ENCODE measurements around the gene DLEU7. TPM values are rescaled to one million over a fixed set of nuclear protein-coding genes. Genes with fewer than 3 reads are reported as not detected.

The DLEU7 gene
- total RNA-seq, 1 donor from 2014 or later = 0.57 TPM

GRCh38 chr13:50864492-50864891 is 21.0 kb upstream of the DLEU7 start:
- Histone ChIP-seq H3K4me2 (ENCODE audit: low read length) (no peak overlapping the region), H3K27me3 (ENCODE audit: insufficient read depth, low read length) (no peaks in the 10 kb centered on the region), H3K79me2 (ENCODE audit: insufficient read depth, low read length) (no peaks in the 10 kb centered on the region), H4K20me1 (ENCODE audit: insufficient read depth, low read length) (no peaks in the 10 kb centered on the region), H3K36me3 (ENCODE audit: insufficient read depth, low read length) (no peaks in the 10 kb centered on the region), H3K9me3 (ENCODE audit: insufficient read depth, low read depth, low read length) (no peaks in the 10 kb centered on the region), H2AFZ (ENCODE audit: low read depth, low read length) (no peak overlapping the region), H3K27ac (ENCODE audit: low read depth, low read length) (no peak overlapping the region), H3K4me1 (ENCODE audit: insufficient read depth, low read length) (no peaks in the 10 kb centered on the region), H3K4me3 (ENCODE audit: insufficient read depth, low read depth, low read length) (no peak overlapping the region), H3K9ac (ENCODE audit: low read length) (no peak overlapping the region)
- Mint-ChIP-seq H3K27ac (ENCODE audit: unreplicated experiment) (no peak overlapping the region), H3K27me3 (ENCODE audit: low read depth, unreplicated experiment) (no peaks in the 10 kb centered on the region), H3K4me3 (ENCODE audit: unreplicated experiment) (no peak overlapping the region), H3K36me3 (ENCODE audit: low read depth, unreplicated experiment) (no peaks in the 10 kb centered on the region), H3K4me1 (ENCODE audit: low read depth, unreplicated experiment) (peaks cover 5% of the 10 kb centered on the region), H3K9me3 (ENCODE audit: unreplicated experiment) (peaks cover 6% of the 10 kb centered on the region)
- no peak for FAIRE-seq
- TF ChIP-seq CTCF (IDR thresholded peaks at IDR 0.05; ENCODE audit: insufficient read depth, low read depth, low read length) (no peak), EZH2 (IDR thresholded peaks at IDR 0.05; ENCODE audit: insufficient read depth, low read length) (no peak)
- DNase-seq (ENCODE audit: low read depth) = no peak

GRCh38 chr13:50855681-50856080 is 12.2 kb upstream of the DLEU7 start:
- no peak overlapping the region for H3K4me2 ChIP-seq (ENCODE audit: low read length)
- H3K9me3 ChIP-seq (ENCODE audit: insufficient read depth, low read depth, low read length) = no peaks in the 10 kb centered on the region
- FAIRE-seq = no peak
- no peaks in the 10 kb centered on the region for H3K4me1 ChIP-seq (ENCODE audit: insufficient read depth, low read length)
- no peaks in the 10 kb centered on the region for H3K4me1 Mint-ChIP-seq (ENCODE audit: low read depth, unreplicated experiment)
- no peak for DNase-seq (ENCODE audit: low read depth)
- no peak overlapping the region for H3K4me3 ChIP-seq (ENCODE audit: insufficient read depth, low read depth, low read length)
- no peak overlapping the region for H3K4me3 Mint-ChIP-seq (ENCODE audit: unreplicated experiment)
- peaks cover 2% of the 10 kb centered on the region for H3K27me3 ChIP-seq (ENCODE audit: insufficient read depth, low read length)
- no peaks in the 10 kb centered on the region for H4K20me1 ChIP-seq (ENCODE audit: insufficient read depth, low read length)
- no peaks in the 10 kb centered on the region for H3K36me3 ChIP-seq (ENCODE audit: insufficient read depth, low read length)
- H3K27ac ChIP-seq (ENCODE audit: low read depth, low read length) = no peak overlapping the region
- H3K9ac ChIP-seq (ENCODE audit: low read length) = no peak overlapping the region
- no peaks in the 10 kb centered on the region for H3K27me3 Mint-ChIP-seq (ENCODE audit: low read depth, unreplicated experiment)
- no peak overlapping the region for H3K27ac Mint-ChIP-seq (ENCODE audit: unreplicated experiment)
- peaks cover 2% of the 10 kb centered on the region for H3K36me3 Mint-ChIP-seq (ENCODE audit: low read depth, unreplicated experiment)
- no peak overlapping the region for H2AFZ ChIP-seq (ENCODE audit: low read depth, low read length)
- peaks cover 32% of the 10 kb centered on the region for H3K9me3 Mint-ChIP-seq (ENCODE audit: unreplicated experiment)
- no peaks in the 10 kb centered on the region for H3K79me2 ChIP-seq (ENCODE audit: insufficient read depth, low read length)
- TF ChIP-seq CTCF (IDR thresholded peaks at IDR 0.05; ENCODE audit: insufficient read depth, low read depth, low read length) = no peak
- TF ChIP-seq EZH2 (IDR thresholded peaks at IDR 0.05; ENCODE audit: insufficient read depth, low read length) = no peak

- Histone ChIP-seq H3K27ac (ENCODE audit: low read depth, low read length) (no peak overlapping the region), H2AFZ (ENCODE audit: low read depth, low read length) (no peak overlapping the region), H3K4me3 (ENCODE audit: insufficient read depth, low read depth, low read length) (no peak overlapping the region), H3K4me2 (ENCODE audit: low read length) (no peak overlapping the region), H3K27me3 (ENCODE audit: insufficient read depth, low read length) (no peaks in the 10 kb centered on the region), H3K9ac (ENCODE audit: low read length) (no peak overlapping the region), H3K4me1 (ENCODE audit: insufficient read depth, low read length) (no peaks in the 10 kb centered on the region), H3K36me3 (ENCODE audit: insufficient read depth, low read length) (no peaks in the 10 kb centered on the region), H4K20me1 (ENCODE audit: insufficient read depth, low read length) (no peaks in the 10 kb centered on the region), H3K79me2 (ENCODE audit: insufficient read depth, low read length) (no peaks in the 10 kb centered on the region), H3K9me3 (ENCODE audit: insufficient read depth, low read depth, low read length) (no peaks in the 10 kb centered on the region)
- no peak for DNase-seq (ENCODE audit: low read depth)
- TF ChIP-seq CTCF (IDR thresholded peaks at IDR 0.05; ENCODE audit: insufficient read depth, low read depth, low read length) = no peak
- no peak for TF ChIP-seq EZH2 (IDR thresholded peaks at IDR 0.05; ENCODE audit: insufficient read depth, low read length)
- H3K9me3 Mint-ChIP-seq (ENCODE audit: unreplicated experiment) = peaks cover 1% of the 10 kb centered on the region
- H3K27me3 Mint-ChIP-seq (ENCODE audit: low read depth, unreplicated experiment) = peaks cover 7% of the 10 kb centered on the region
- H3K4me1 Mint-ChIP-seq (ENCODE audit: low read depth, unreplicated experiment) = peaks cover under 1% of the 10 kb centered on the region
- FAIRE-seq = no peak
- no peaks in the 10 kb centered on the region for H3K36me3 Mint-ChIP-seq (ENCODE audit: low read depth, unreplicated experiment)
- H3K4me3 Mint-ChIP-seq (ENCODE audit: unreplicated experiment) = no peak overlapping the region
- H3K27ac Mint-ChIP-seq (ENCODE audit: unreplicated experiment) = no peak overlapping the region
Measured at GRCh38 chr13:50850445-50850844, 7.0 kb upstream of the DLEU7 start.

Measured in astrocyte (in vitro differentiated cells and primary cell).